Activated T-cell treated with anti-CD3 and anti-CD28 coated beads for 24 hours (primary cell): ENCODE measurements around the gene GNAT2.

Experiments
- DNase-seq: peaks from one replicate; pipeline ENCODE4 v3.0.0-alpha.2; 2020; ENCODE audit warnings: low read depth

GNAT2 gene

GRCh38 chr1:109627692-109628399 lies 8.4 kb upstream of the GNAT2 start:
- DNase-seq: no peak

- no peak for DNase-seq
Measured at GRCh38 chr1:109626682-109627408, 7.4 kb upstream of the GNAT2 start.

DNA sequence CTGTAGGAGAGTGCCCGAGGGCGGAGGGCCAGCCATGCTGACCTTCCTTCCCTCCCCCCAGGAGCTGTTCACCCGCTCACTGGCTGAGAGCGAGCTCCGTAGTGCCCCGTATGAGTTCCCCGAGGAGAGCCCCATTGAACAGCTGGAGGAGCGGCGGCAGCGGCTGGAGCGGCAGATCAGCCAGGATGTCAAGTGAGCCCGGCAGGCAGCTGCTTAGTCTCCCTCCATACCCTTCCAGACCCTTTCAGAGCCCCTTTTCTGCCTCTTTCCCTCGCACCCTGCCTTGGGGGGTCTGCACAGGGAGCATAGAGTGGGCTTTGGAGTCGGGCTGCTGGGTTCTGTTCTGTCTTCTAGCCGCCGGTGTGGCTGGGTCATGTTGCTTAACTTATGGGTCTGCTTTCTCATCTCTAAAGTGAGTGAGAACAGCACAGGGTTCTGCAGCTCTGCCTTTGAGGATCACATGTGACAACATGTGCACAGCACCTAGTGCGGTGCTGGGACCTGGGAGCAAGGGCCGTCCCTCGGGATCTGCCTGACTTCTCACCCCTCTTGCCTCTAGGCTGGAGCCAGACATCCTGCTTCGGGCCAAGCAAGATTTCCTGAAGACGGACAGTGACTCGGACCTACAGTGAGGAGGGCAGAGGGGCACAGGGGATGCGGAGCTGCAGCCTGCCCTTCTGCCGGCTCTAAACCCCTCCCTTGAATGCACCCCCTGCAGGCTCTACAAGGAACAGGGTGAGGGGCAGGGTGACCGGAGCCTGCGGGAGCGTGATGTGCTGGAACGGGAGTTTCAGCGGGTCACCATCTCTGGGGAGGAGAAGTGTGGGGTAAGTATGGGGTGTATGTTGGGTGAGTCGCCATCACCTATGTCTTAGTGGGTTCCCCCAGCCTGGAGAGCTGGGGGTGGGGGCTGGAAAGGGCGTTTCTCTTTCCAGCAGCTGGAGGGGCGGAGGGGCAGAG lies 6.5 kb upstream of the GNAT2 start:
- no peak for DNase-seq

GRCh38 chr1:109625176-109625575 lies 5.8 kb upstream of the GNAT2 start:
- DNase-seq: no peak

DNA sequence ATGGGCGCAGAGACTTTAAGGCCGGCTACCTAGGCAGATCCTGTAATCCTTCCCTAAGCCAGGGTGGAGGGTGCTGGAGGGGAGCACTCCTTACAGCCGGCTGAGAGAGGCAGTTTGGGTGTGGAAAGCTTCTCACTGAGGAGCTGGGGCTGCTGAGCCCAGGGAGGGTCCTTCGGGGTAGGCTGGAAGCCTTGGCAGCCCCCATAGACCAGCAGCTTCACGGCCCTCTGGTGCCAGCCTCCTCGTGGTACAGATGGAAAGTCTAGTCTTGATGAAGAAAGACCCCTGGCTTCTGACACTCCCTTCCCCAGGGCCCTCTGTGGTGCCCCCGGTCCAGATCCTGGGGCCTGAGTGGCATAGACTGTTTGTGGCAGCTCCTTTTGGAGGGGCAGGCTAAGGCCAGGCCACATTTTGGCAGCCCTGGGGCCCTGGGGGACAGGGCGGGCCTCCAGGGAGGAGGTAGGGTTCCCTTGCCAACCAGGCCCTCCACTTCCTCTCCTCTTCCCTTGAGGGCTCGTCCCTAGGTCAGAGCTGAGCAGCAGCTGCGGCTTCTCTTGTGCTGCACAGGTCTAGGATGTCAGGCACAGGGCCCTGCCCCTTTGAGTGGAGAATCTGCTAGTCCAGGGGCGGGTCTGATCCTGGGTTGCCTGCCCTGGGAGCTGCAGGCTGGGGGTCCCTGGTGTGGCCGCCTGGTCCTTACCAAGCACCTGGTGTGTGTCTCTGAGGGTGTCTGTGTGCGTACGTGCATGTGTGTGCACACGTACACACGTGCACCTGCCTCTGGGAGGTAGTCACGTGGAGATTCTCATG lies 5.0 kb upstream of the GNAT2 start:
- DNase-seq: no peak

- DNase-seq: no peak
Measured at GRCh38 chr1:109623601-109624161, 4.3 kb upstream of the GNAT2 start.

DNA sequence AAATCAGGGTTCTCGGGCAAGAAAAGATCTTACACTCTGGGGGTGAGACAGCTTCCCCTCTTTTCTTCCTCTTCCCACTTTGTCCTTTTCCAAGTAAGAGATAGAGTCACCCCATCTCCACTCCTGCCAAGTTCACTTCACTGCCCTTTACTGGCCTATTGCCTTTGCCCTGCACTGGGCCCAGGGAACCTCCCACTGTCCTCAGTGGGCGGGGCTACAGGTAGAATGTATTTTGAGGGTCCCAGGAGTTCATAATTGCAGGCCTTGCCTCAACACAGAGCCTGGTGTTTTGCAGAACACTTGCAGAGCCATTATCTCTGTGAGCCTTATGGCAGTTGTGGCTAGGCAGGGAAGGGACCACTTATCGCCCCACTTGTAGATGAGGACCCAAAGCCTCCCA lies 3.5 kb upstream of the GNAT2 start:
- no peak for DNase-seq

GRCh38 chr1:109622137-109622892 lies 2.9 kb upstream of the GNAT2 start:
- DNase-seq: no peak

- DNase-seq: no peak
Measured at GRCh38 chr1:109621379-109622136, 2.1 kb upstream of the GNAT2 start.

DNA sequence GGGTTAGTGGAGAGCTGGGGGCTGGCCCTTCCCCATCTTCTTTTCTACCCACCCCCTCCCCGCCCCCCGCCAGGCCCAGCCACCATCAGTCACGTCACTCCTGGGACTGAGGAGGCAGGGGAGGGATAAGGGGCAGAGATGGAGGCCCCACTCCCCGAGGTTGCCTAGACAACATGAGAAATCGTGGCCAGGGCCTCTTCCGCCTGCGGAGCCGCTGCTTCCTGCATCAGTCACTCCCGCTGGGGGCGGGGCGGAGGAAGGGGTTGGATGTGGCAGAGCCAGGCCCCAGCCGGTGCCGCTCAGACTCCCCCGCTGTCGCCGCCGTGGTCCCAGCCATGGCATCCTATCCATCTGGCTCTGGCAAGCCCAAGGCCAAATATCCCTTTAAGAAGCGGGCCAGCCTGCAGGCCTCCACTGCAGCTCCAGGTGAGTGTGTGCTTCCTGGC lies 1.4 kb upstream of the GNAT2 start:
- peak; percentile 95 for DNase-seq

- no peak for DNase-seq
Measured at GRCh38 chr1:109620401-109620791, 980 bp upstream of the GNAT2 start.

GRCh38 chr1:109618661-109619575 lies 498 bp downstream of the GNAT2 start:
- DNase-seq: no peak

GRCh38 chr1:109617291-109617801 lies 2.1 kb downstream of the GNAT2 start:
- no peak for DNase-seq

DNA sequence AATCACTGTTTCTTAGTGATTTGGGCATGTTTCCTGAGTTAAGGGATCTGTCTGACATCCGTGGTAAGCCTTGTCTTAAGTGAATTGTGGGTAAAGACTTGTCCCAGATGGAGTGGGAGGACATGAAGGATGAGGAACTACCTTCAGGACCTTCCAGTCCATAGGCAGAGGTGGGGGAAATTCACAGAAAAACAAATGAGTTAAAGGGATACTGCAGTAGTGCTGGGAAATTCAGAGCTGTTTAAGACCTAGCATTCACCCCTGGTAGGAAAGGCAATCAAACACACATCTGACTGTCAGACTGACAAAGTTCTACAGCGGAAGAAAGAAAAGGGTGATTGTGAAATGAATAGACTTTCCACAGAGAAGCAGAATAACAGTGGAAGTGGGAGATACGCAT lies 3.0 kb downstream of the GNAT2 start:
- DNase-seq: no peak

GRCh38 chr1:109615879-109616278 lies 3.5 kb downstream of the GNAT2 start:
- no peak for DNase-seq

- no peak for DNase-seq
Measured at GRCh38 chr1:109613361-109614147, 5.9 kb downstream of the GNAT2 start.

DNA sequence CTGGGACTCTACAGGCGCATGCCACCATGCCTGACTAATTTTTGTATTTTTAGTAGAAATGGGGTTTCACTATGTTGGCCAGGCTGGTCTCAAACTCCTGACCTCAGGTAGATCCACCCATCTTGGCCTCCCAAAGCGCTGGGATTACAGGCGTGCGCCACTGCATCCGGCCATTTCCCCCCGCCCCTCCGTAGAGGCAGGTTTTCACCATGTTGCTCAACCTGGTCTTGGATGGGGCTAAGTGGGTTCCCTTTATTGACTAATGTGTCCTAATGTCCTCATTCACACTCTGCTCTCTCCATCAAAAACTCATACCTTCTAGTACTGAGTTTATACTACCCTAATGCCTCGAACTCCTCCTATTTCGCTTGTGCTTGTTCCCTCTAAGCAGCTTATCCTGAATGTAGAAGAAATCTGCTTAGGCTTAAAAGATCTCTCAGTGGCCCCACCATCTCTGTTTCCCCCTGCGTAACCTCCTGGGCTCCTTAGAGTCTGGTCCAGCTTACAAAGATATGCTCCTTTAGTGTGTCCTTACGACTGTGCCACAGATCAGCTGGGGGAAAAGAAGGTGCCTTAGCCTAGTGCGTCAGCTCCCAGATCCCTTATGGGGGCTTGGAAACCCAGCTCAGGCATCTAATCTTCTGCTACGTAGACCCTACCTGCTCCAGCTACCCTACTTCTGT lies 8.0 kb downstream of the GNAT2 start:
- DNase-seq: no peak
